Endothelial cell of umbilical vein (primary cell): Measurements from ENCODE around the gene SRPX2. TPM values are rescaled to one million over a fixed set of nuclear protein-coding genes. Genes with fewer than 3 reads are reported as not detected.
A peak's percentile ranks its signal among the peaks of the same experiment; 100 is the strongest.

Source experiments
- BruUV-seq: library from RNA; stranded (reverse); fragments of 400-500 nt; replicated peaks from 2 replicates; lab custom pipeline; 2021; lab: Mats Ljungman, UMichigan
- CTCF ChIA-PET: fragments of 300-600, 350-600 bp; sonication (Branson Sonifier 250); formaldehyde crosslinking; loops from one replicate; lab custom pipeline; 2021; ENCODE audit warnings: antibody characterized with exemption, inconsistent platforms; lab: Charles Lee
- POLR2A ChIA-PET: fragments of 300-600, 350-600 bp; sonication (Branson Sonifier 250); formaldehyde crosslinking; loops from one replicate; lab custom pipeline; 2021; ENCODE audit warnings: antibody characterized with exemption, inconsistent platforms; lab: Charles Lee
- DNase-seq: peaks from one replicate; pipeline ENCODE4 v3.0.0-alpha.2; 2011; ENCODE audit warnings: low read depth, low spot score
- FAIRE-seq: peaks from 2 replicates; lab custom pipeline; 2011; peaks lifted over from hg19 to GRCh38; lab: Jason Lieb, UNC
- H2AFZ ChIP-seq: 2 replicates; pipeline ENCODE4 v1.6.0; 2012; ENCODE audit warnings: low read depth, low read length, control low read depth, inconsistent platforms
- H3K27ac ChIP-seq: 2 replicates; pipeline ENCODE4 v1.5.1; 2011; ENCODE audit warnings: low read depth, mild to moderate bottlenecking, control low read depth, low read length, moderate library complexity; ENCODE audit not compliant: insufficient read depth
- H3K27me3 ChIP-seq, 2 experiments: 2 replicates each; pipeline versions ENCODE4 v1.6.0 to v1.6.1; 2011; ENCODE audit warnings: low read length in 2 of 2, mixed read lengths in 1 of 2; ENCODE audit not compliant: control insufficient read depth in 2 of 2, insufficient read depth in 2 of 2
- H3K36me3 ChIP-seq, 2 experiments: 2 replicates in 1 of 2; 3 replicates in 1 of 2; pipeline ENCODE4 v1.5.1; 2011; ENCODE audit warnings: low read length in 2 of 2, mild to moderate bottlenecking in 1 of 2, moderate library complexity in 1 of 2; ENCODE audit not compliant: control insufficient read depth in 2 of 2, insufficient read depth in 2 of 2; ENCODE audit errors: extremely low read depth in 1 of 2
- H3K4me1 ChIP-seq: 3 replicates; pipeline ENCODE4 v1.5.1; 2011; ENCODE audit warnings: mild to moderate bottlenecking, low read length; ENCODE audit not compliant: control insufficient read depth, insufficient read depth; ENCODE audit errors: extremely low read depth
- H3K4me2 ChIP-seq: 2 replicates; pipeline ENCODE4 v1.6.1; 2011; ENCODE audit warnings: low read length, control low read depth, mixed read lengths; ENCODE audit not compliant: insufficient read depth
- H3K4me3 ChIP-seq, 3 experiments: fragments of 200-600 bp in 1 of 3; sonication (generic), shearing (Covaris generic) in 1 of 3; replicated peaks in 1 of 3; 2 replicates each; pipeline ENCODE4 v1.5.1; 2011 to 2016; ENCODE audit warnings: control low read depth in 3 of 3, low read length in 3 of 3, mild to moderate bottlenecking in 2 of 3, inconsistent platforms in 1 of 3, low read depth in 1 of 3, moderate library complexity in 1 of 3; ENCODE audit not compliant: insufficient read depth in 1 of 3
- H3K79me2 ChIP-seq: 2 replicates; pipeline ENCODE4 v1.6.0; 2012; ENCODE audit warnings: low read length, inconsistent platforms; ENCODE audit not compliant: control insufficient read depth, insufficient read depth
- H3K9ac ChIP-seq: replicated peaks from 2 replicates; pipeline ENCODE3; 2011; ENCODE audit warnings: low read length, control low read depth; ENCODE audit not compliant: insufficient read depth; ENCODE audit errors: extremely low read depth
- H3K9me1 ChIP-seq: replicated peaks from 3 replicates; pipeline ENCODE4 v1.6.0; 2011; ENCODE audit warnings: mild to moderate bottlenecking, low read length; ENCODE audit not compliant: control insufficient read depth, insufficient read depth; ENCODE audit errors: extremely low read depth
- H3K9me3 ChIP-seq: replicated peaks from 2 replicates; pipeline ENCODE4 v1.5.1; 2012; ENCODE audit warnings: low read length, inconsistent platforms; ENCODE audit not compliant: control insufficient read depth, insufficient read depth
- H4K20me1 ChIP-seq: replicated peaks from 2 replicates; pipeline ENCODE3; 2011; ENCODE audit warnings: mild to moderate bottlenecking, low read length; ENCODE audit not compliant: control insufficient read depth, insufficient read depth; ENCODE audit errors: extremely low read depth
- CTCF ChIP-seq, 2 donors: IDR thresholded peaks; 1 replicate in 1 of 2; 2 replicates in 1 of 2; pipeline ENCODE4 v1.5.1; 2011; ENCODE audit warnings: low read length in 2 of 2, mild to moderate bottlenecking in 2 of 2, moderate library complexity in 2 of 2, control low read depth in 1 of 2, inconsistent platforms in 1 of 2, low read depth in 1 of 2; ENCODE audit not compliant: insufficient read depth in 1 of 2; ENCODE audit errors: extremely low read depth in 1 of 2
- EZH2 ChIP-seq: IDR thresholded peaks from 2 replicates; pipeline ENCODE4 v1.6.1; 2012; ENCODE audit warnings: borderline replicate concordance, low read depth, mild to moderate bottlenecking, moderate library complexity, low read length, inconsistent platforms; ENCODE audit not compliant: severe bottlenecking
- FOS ChIP-seq: IDR thresholded peaks from 2 replicates; pipeline ENCODE4 v1.6.1; 2011; ENCODE audit warnings: mild to moderate bottlenecking, low read length, moderate library complexity, borderline replicate concordance; ENCODE audit not compliant: insufficient read depth
- GATA2 ChIP-seq: IDR thresholded peaks from 2 replicates; pipeline ENCODE4 v1.7.0; 2011; ENCODE audit warnings: low read depth, mild to moderate bottlenecking, moderate library complexity, mixed read lengths, low read length; ENCODE audit not compliant: insufficient read length, insufficient read depth
- JUN ChIP-seq: IDR thresholded peaks from 2 replicates; pipeline ENCODE4 v1.6.1; 2011; ENCODE audit warnings: borderline replicate concordance, low read depth; ENCODE audit not compliant: insufficient read length, insufficient read depth
- MAX ChIP-seq: IDR thresholded peaks from 2 replicates; pipeline ENCODE4 v1.6.1; 2011; ENCODE audit not compliant: insufficient read depth, insufficient read length
- MYC ChIP-seq: IDR thresholded peaks from one replicate; pipeline ENCODE4 v1.6.1; 2011; ENCODE audit warnings: mild to moderate bottlenecking, low read depth, low read length
- POLR2A ChIP-seq: IDR thresholded peaks from 2 replicates; pipeline ENCODE4 v1.6.1; 2012; ENCODE audit warnings: low read depth, mild to moderate bottlenecking, control low read depth, low read length
- POLR2AphosphoS5 ChIP-seq: IDR thresholded peaks from 2 replicates; pipeline ENCODE4 v1.6.1; 2012; ENCODE audit warnings: low read depth, mild to moderate bottlenecking, control low read depth, low read length, moderate library complexity; ENCODE audit not compliant: insufficient read depth
- dilution Hi-C: fragments of 300-500 bp; cut with MboI; formaldehyde crosslinking; loops from one replicate; pipeline ENCODE4 v1.15.0; 2019; ENCODE audit warnings: low sequenced_read_pairs; ENCODE audit not compliant: extremely low pct_ligation_motif_present
- intact Hi-C: fragments of 100-400 bp; cut with micrococcal nuclease; formaldehyde crosslinking; loops from one replicate; pipeline ENCODE4 v1.10.0; 2022
- polyA plus RNA-seq, 4 experiments: library from polyadenylated mRNA; depleted of rRNA in 3 of 4; stranded (reverse) in 3 of 4; unstranded in 1 of 4; fragments of >200 nt; gene quantifications; 2 replicates each; pipeline versions ENCODE4 v1.2.1 to v1.2.3, GENCODE V29; 2011 to 2012; ENCODE audit warnings: missing spikeins in 1 of 4
- total RNA-seq: library from RNA; stranded (reverse); gene quantifications from 2 replicates; pipeline ENCODE4 v1.2.3, GENCODE V29; 2021

Gene SRPX2
- total and polyA plus RNA-seq, 2 donors (not counting 3 experiments of a cell fraction or from before 2014, with no cell fraction given) = 124 to 265 TPM

- ChIA-PET CTCF (interaction anchor here (0.6 to 6.8 kb wide), 7 partner anchors 11 to 120 kb away, joined by 3 to 48 read pairs (median 4); partner anchors contain the start of gene TSPAN6), POLR2A (interaction anchor here (1.1 kb wide), 1 partner anchor 12 kb away, joined by 5 read pairs; the partner anchor contains the start of gene TSPAN6)
These were observed 4.7 kb downstream of the SRPX2 start for GRCh38 chrX:100648458-100649417.

More at GRCh38 chrX:100648458-100649417, 4.7 kb downstream of the SRPX2 start:
- Histone ChIP-seq H3K9me3 (no peaks in the 10 kb centered on the region), H3K4me3 (no peak overlapping the region), H3K27me3 (no peaks in the 10 kb centered on the region), H3K27ac (peak overlapping the region; percentile 99), H3K4me2 (peak overlapping the region; percentile 52), H3K36me3 (peaks cover 0 to 10% of the 10 kb centered on the region in 2 experiments), H2AFZ (no peak overlapping the region), H3K4me1 (peaks cover 76% of the 10 kb centered on the region), H4K20me1 (no peaks in the 10 kb centered on the region), H3K79me2 (peaks cover 70% of the 10 kb centered on the region), H3K9ac (peak overlapping the region; percentile 75), H3K9me1 (no peaks in the 10 kb centered on the region)
- BruUV-seq = no TSS peak
- DNase-seq = peak; percentile 58
- dilution Hi-C loops = no loop called here
- TF ChIP-seq EZH2 (no peak), FOS (no peak), MAX (no peak), POLR2AphosphoS5 (no peak), JUN (peak; percentile 32), MYC (no peak), CTCF (IDR thresholded peaks at IDR 0.05; ENCODE audit: extremely low read depth in 1 of 2, insufficient read depth in 1 of 2, low read depth in 1 of 2, low read length in 2 of 2) (no peak), POLR2A (peak; percentile 27), GATA2 (no peak)
- peak; percentile 38 for FAIRE-seq
- intact Hi-C loops = no loop called here
